MCF 10A (cell line): ENCODE measurements around the gene MIER3. TPM values are rescaled to one million over a fixed set of nuclear protein-coding genes. Genes with fewer than 3 reads are reported as not detected.

Source experiments
- BruUV-seq: library from RNA; stranded (reverse); fragments of 400-500 nt; replicated peaks from 2 replicates; lab custom pipeline; 2021; lab: Mats Ljungman, UMichigan
- CTCF ChIA-PET: fragments of 300-600 bp; sonication (Branson Sonifier 250); formaldehyde crosslinking; extraction: SDS; loops from one replicate; lab custom pipeline; 2021; ENCODE audit warnings: antibody characterized with exemption, inconsistent platforms; lab: Yijun Ruan, JAX
- POLR2A ChIA-PET: fragments of 300-600, 350-650 bp; sonication (Branson Sonifier 250); formaldehyde crosslinking; extraction: SDS; loops from one replicate; lab custom pipeline; 2020; ENCODE audit warnings: antibody characterized with exemption, inconsistent platforms; lab: Yijun Ruan, JAX
- DNase-seq: peaks from one replicate; pipeline ENCODE4 v3.0.0-alpha.2; 2018; ENCODE audit not compliant: unreplicated experiment
- H3K27ac Mint-ChIP-seq: one replicate; pipeline ENCODE4 v1.8.0; 2022; ENCODE audit warnings: mild to moderate bottlenecking, low read depth, mixed read lengths; ENCODE audit not compliant: unreplicated experiment
- H3K27me3 Mint-ChIP-seq: one replicate; pipeline ENCODE4 v1.8.0; 2022; ENCODE audit warnings: mixed read lengths; ENCODE audit not compliant: insufficient read depth, unreplicated experiment
- H3K36me3 Mint-ChIP-seq: one replicate; pipeline ENCODE4 v1.8.0; 2022; ENCODE audit warnings: mild to moderate bottlenecking, moderate library complexity, mixed read lengths; ENCODE audit not compliant: insufficient read depth, unreplicated experiment
- H3K4me1 Mint-ChIP-seq: one replicate; pipeline ENCODE4 v1.8.0; 2022; ENCODE audit warnings: mixed read lengths; ENCODE audit not compliant: insufficient read depth, unreplicated experiment
- H3K4me3 Mint-ChIP-seq: one replicate; pipeline ENCODE4 v1.8.0; 2022; ENCODE audit warnings: mild to moderate bottlenecking, moderate library complexity, mixed read lengths; ENCODE audit not compliant: unreplicated experiment
- H3K9me3 Mint-ChIP-seq: one replicate; pipeline ENCODE4 v1.8.0; 2022; ENCODE audit warnings: mixed read lengths; ENCODE audit not compliant: unreplicated experiment
- CTCF ChIP-seq: fragments of 200-600 bp; IDR thresholded peaks from one replicate; pipeline ENCODE4 v1.8.0; 2022; ENCODE audit warnings: antibody characterized with exemption, mild to moderate bottlenecking; ENCODE audit not compliant: unreplicated experiment
- intact Hi-C: fragments of 100-400 bp; cut with micrococcal nuclease; formaldehyde crosslinking; loops from 2 replicates; pipeline ENCODE4 v1.14.1; 2022
- total RNA-seq: library from RNA; stranded (reverse); gene quantifications from 2 replicates; pipeline ENCODE4 v1.2.3, GENCODE V29; 2022

The MIER3 gene
- total RNA-seq, 1 experiment from 2014 or later = 17.8 TPM

GRCh38 chr5:56919942-56920662 lies 31.8 kb downstream of the MIER3 start:
- intact Hi-C loops = no loop called here
- Mint-ChIP-seq H3K9me3 (no peaks in the 10 kb centered on the region), H3K4me1 (no peaks in the 10 kb centered on the region), H3K27ac (no peak overlapping the region), H3K27me3 (no peaks in the 10 kb centered on the region), H3K36me3 (peaks cover 40% of the 10 kb centered on the region), H3K4me3 (no peak overlapping the region)
- no TSS peak for BruUV-seq
- CTCF ChIA-PET = interaction anchor here (0.6 to 1.5 kb wide), 4 partner anchors 20 to 656 kb away, joined by 3 to 4 read pairs (median 3); no protein-coding TSS in a partner anchor
- POLR2A ChIA-PET = interaction anchor here (0.6 to 2.2 kb wide), 2 partner anchors 10 to 937 kb away, joined by 4 to 21 read pairs; partner anchors contain the start of gene SETD9
- TF ChIP-seq CTCF = no peak
- no peak for DNase-seq

- no peaks in the 10 kb centered on the region for H3K27me3 Mint-ChIP-seq
- peaks cover 25% of the 10 kb centered on the region for H3K36me3 Mint-ChIP-seq
- DNase-seq = no peak
- ChIA-PET POLR2A (interaction anchor here (0.7 to 1.6 kb wide), 3 partner anchors 8 to 33 kb away, joined by 3 to 7 read pairs (median 5); partner anchors contain the start of gene SETD9), CTCF (interaction anchor here (0.5 to 3.1 kb wide), 5 partner anchors 16 to 220 kb away, joined by 3 to 15 read pairs (median 7); no protein-coding TSS in a partner anchor)
- no peak overlapping the region for H3K4me3 Mint-ChIP-seq
- no peak overlapping the region for H3K27ac Mint-ChIP-seq
- TF ChIP-seq CTCF = no peak
- no peaks in the 10 kb centered on the region for H3K4me1 Mint-ChIP-seq
- intact Hi-C loops = no loop called here
- BruUV-seq = no TSS peak
- H3K9me3 Mint-ChIP-seq = no peaks in the 10 kb centered on the region
These were observed 33.9 kb downstream of the MIER3 start for GRCh38 chr5:56918054-56918453.

- Mint-ChIP-seq H3K4me1 (no peaks in the 10 kb centered on the region), H3K27ac (no peak overlapping the region), H3K4me3 (no peak overlapping the region), H3K27me3 (no peaks in the 10 kb centered on the region), H3K9me3 (no peaks in the 10 kb centered on the region), H3K36me3 (peaks cover 20% of the 10 kb centered on the region)
- POLR2A ChIA-PET = interaction anchor here (0.7 to 1.6 kb wide), 2 partner anchors 7 to 9 kb away, joined by 3 to 7 read pairs; partner anchors contain the start of gene SETD9
- CTCF ChIA-PET = interaction anchor here (0.9 to 3.1 kb wide), 4 partner anchors 15 to 221 kb away, joined by 3 to 15 read pairs (median 5); no protein-coding TSS in a partner anchor
- BruUV-seq = no TSS peak
- intact Hi-C loops = no loop called here
- DNase-seq = no peak
- no peak for TF ChIP-seq CTCF
These were observed 34.4 kb downstream of the MIER3 start for GRCh38 chr5:56917534-56917933.

GRCh38 chr5:56914678-56915077 lies 37.2 kb downstream of the MIER3 start:
- BruUV-seq = no TSS peak
- Mint-ChIP-seq H3K27me3 (no peaks in the 10 kb centered on the region), H3K4me1 (no peaks in the 10 kb centered on the region), H3K27ac (no peak overlapping the region), H3K9me3 (no peaks in the 10 kb centered on the region), H3K4me3 (no peak overlapping the region), H3K36me3 (no peaks in the 10 kb centered on the region)
- POLR2A ChIA-PET = no interaction called here
- CTCF ChIA-PET = interaction anchor here (0.6 to 0.9 kb wide), 4 partner anchors 30 to 351 kb away, joined by 3 to 4 read pairs (median 3); no protein-coding TSS in a partner anchor
- intact Hi-C loops = no loop called here
- DNase-seq = no peak
- no peak for TF ChIP-seq CTCF
